ENCODE measurements around the gene SRP72.
"Not testable (repeated sequence)": the region's sequence is repeated elsewhere in the genome, so short reads cannot be mapped to it uniquely, and the experiment has no call there.

The SRP72 gene, protein sequence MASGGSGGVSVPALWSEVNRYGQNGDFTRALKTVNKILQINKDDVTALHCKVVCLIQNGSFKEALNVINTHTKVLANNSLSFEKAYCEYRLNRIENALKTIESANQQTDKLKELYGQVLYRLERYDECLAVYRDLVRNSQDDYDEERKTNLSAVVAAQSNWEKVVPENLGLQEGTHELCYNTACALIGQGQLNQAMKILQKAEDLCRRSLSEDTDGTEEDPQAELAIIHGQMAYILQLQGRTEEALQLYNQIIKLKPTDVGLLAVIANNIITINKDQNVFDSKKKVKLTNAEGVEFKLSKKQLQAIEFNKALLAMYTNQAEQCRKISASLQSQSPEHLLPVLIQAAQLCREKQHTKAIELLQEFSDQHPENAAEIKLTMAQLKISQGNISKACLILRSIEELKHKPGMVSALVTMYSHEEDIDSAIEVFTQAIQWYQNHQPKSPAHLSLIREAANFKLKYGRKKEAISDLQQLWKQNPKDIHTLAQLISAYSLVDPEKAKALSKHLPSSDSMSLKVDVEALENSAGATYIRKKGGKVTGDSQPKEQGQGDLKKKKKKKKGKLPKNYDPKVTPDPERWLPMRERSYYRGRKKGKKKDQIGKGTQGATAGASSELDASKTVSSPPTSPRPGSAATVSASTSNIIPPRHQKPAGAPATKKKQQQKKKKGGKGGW

DNA sequence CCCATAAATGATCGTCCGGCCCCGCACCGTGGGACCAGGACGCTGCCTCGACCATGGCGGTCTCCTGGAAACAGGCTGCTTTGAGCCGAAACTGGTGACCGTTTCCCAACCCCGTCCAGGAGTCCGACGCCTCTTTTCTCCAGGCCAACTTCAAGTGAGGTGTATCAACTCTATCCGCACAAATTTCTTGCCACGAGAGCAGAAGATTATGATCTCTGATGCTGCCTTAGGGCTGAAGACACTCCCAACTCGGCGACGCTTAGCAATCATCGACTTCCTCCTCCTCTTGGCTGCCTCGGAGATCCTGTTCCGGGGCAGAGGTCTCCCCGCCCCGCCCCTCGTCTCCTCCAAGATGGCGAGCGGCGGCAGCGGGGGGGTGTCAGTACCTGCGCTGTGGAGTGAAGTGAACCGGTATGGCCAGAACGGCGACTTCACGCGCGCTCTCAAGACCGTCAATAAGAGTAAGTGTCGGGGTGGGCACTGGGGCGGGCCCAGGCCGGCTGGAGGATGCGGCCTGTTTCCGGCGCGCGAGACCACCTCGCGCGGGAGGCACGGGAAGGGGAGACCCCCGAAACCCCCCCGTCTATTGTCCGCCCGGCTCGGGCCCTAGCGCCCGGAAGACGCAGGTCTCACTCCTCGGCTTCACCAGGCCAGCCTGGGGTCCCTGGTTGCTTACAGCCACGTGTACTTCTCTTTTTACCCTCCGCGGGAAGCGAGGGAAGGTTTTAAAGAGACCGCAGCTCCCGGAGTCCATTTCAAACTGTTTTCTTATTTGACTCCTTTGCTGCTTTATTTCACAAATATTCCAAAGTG lies at the start of gene SRP72:
TSS of gene SRP72 (plus strand) at position 334 of the 813 bp plus-strand sequence. CDS start at position 353, 19 bp downstream.
- peak; percentile 78 to 81 for DNase-seq (ENCODE audit: low read depth in 2 of 2)

DNA sequence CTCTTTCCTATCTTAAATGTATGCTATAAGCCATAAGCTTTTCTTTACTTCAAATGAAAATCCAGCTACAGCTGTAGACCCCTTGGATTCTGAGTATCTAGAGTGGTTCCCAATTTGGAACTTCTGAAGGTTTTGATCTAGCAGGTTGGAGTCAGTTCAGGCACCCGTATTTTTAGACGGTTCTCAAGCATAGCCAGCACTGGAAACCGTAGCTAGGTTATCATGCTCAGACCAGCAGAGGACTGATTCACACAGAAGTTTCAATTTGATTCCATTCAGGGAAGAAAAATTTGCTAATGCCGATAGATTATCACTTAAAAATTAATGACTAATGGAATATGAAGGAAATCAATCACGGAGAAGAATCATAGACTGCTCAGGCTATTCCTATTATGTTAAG lies 43.2 kb upstream of the SRP72 start:
- no peak for DNase-seq (ENCODE audit: low read depth in 2 of 2)

DNA sequence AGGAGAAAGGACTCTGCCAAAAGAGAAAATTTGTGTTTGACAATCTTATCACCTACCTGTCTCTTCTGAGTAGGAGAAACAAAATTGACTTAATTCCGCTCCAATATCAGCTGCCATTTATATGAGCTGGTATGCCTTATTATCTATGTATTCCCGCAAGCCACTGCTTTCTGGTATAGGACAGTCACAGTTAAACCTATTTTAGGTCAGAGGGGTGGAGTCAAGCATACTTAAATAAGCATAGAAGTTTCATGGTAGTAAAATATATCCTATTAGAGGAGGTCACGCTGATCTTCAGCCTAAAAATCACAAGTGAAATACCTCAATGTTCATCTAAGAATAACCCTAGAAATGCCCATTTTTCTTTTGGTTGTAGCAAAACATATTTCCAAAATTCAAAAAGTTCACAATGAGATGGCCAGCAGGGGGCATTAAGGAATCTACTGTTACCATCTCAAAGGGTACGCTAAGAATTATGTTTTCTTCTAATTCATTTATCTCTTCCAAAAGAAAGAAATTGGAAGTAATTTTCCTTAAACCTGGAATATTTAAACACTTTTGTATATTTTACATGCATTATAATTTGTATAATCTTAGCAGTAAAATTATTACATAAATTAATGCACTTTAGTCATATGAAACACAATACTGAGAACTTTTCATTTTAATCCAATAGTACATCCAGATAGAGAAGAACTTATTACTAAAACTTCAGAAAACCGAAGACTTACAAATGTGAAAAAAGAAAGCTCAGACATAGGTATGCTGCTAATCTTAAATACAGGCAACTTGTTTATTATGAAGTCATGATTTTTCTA lies 42.5 kb upstream of the SRP72 start:
- no peak for DNase-seq (ENCODE audit: low read depth in 2 of 2)

DNA sequence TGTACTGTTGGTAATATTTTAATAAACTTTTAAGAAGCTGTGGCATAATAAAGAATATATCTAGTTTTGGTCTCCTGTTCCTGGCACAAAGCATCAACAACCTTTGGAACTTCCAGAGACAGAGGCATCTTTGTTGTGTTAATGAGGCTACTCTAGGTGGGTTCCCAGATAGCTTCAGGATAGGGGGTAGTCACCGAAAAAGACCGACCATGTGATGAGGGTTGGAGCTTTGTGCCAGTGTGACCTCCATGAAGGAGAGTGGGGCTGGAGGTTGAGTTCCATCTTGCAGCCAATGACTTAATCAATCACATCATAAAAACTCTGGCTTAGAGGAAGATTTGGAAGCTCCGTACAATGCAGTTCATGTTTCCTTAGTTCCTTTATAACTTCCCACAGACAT lies 41.9 kb upstream of the SRP72 start:
- no peak for DNase-seq (ENCODE audit: low read depth in 2 of 2)

DNA sequence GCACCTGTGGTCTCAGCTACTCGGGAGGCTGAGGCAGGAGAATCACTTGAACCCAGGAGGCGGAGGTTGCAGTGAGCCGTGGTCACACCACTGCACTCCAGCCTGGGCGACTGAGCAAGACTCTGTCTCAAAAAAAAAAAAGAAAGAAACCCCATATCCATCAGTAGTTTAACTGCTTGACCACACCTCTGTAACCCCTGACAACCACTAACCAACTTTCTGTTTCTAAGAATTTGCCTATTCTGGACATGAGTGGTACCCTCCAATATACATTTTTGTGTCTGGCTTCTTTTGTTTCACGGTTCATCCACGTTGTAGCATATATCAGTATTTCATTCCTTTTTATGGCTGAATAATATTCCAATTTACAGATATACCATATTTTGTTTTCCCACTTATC lies 41.1 kb upstream of the SRP72 start:
- no peak for DNase-seq (ENCODE audit: low read depth in 2 of 2)

DNA sequence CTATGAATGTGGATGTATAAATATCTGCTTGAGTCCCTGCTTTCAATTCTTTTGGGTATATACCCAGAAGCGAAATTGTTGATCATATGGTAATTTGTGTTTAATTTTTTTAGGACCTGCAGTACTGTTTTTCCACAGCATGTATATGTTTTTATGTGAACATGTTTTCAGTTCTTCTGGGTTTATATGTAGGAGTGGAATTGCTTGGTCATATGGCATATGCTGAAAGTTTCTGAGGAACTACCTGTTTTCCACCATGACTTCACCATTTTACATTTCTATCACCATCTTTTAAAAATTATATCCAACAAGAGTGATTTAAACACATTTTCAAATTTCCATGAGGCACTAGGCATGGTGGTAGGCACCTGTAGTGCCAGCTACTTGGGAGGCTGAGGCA lies 40.2 kb upstream of the SRP72 start:
- no peak for DNase-seq (ENCODE audit: low read depth in 2 of 2)

DNA sequence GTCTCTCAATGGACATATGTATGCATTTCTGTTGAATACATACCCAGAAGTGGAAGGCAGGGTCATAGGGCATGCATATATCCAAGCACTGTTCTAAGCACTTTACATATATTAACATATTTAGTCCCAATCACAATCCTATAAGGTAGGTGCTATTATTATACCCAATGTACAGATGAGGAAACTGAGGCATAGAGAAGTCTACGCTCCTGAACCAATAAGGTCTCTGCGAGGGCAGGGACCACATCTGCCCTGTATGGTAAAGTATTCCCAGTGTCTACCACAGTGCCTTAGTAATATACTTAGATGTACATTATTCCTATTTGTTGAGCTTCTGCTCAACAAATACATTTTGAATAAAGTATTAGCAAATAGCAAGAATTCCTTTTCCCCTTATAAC lies 37.2 kb upstream of the SRP72 start:
- no peak for DNase-seq (ENCODE audit: low read depth in 2 of 2)

DNA sequence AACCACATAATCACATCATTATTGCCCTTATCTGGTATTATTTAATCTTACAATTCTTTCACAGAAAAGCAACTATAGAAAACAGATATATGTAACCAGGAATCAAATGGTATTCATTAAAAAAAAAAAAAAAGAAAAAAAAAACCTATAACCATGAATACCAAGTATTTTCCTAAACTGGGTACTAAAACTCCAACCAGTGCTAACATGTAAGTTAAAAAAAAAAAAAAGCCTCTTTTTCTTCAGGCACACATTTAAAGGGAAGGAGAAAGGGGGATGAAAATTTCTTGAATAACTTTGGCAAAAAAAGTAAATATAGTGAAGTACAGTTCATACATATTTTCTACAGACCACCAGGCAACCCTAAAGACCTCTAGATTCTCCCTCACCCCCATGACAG lies 34.1 kb upstream of the SRP72 start:
- no peak for DNase-seq (ENCODE audit: low read depth in 2 of 2)

DNA sequence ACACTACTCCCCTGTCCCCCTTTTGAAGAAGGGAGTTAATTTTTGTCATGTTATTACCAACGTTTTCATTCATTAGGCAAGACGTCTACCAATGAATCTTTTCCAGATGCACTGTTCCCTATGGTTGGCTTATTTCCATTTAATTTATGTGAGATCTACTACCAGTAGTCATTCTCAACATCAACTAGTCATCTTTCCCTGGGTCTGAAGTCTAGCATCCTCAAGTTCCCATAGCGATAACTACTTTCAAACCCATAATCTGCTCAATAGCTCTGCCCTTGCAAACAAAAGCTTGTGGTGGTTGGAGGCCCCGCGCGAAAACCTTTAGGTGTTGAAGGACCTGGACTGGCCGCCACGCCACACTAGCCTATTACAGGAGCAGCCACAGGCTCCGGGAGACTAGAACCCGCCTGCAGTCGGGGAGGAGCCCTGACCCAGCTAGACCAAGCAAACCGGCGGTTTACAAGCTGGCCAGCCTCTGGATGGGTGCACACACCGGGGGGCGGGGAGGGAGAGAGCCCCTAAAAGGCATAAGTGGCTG lies 32.7 kb upstream of the SRP72 start:
- no peak for DNase-seq (ENCODE audit: low read depth in 2 of 2)

DNA sequence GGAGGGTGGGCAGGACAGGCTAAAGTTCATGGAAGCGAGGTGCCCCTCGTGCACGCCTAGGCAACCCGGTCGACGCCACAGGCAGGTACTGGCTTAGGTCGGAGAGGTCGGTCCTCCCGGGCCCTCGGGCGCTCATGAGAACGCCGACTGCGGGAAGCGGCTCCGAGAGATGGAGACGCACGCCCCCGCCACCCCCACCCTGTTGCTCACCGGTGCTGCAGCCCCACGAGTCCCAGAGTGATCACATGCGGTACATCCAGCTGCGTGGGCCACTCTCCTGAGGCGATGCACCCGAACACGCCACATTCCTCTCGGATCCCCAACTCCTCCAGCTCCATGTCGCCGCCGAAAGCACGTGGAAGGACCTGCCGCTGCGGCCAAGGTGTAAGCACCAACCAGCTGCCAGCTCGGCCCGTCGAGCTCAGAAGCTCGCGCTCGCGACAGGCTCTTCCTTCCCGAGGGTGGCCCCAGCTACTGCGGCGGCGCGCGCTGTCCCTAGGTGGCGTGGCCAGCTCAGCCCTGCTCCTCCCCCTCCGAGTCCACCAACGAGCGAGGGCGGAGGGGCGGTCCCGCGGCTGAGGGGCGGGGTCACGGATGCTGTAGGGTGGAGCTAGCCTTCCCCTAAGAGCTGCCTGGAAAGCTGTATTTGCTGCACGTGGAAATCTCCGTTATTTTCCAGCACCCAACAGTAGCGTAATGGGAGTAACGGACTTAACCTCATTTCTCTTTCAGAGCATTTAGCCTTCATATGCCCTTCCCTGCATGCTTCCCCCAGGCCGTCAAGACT lies 32.1 kb upstream of the SRP72 start, which contains the start of gene PPAT:
TSS of gene PPAT (minus strand) at position 476 of the 787 bp plus-strand sequence. CDS start at position 338, 138 bp downstream.
- DNase-seq (ENCODE audit: low read depth in 2 of 2), result peak; percentile 97

DNA sequence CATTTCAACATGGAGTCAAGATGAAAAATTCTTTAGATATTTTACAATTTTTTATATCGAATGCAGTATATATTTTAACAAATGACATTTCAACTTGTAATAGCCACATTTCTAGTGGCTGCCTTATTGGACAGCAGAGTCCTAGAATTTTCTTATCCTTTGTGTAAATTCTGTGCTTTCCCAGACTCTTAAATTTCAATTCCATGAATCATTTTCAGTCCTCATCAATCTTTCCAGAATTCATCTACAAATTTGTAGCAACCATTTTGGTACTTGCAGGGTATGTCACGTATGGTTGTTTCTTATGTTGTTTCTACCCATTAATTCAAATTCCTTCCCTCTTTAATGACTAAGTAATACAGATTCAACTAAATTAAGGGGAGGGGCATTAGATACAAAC lies 28.7 kb upstream of the SRP72 start:
- DNase-seq (ENCODE audit: low read depth in 2 of 2), result no peak

DNA sequence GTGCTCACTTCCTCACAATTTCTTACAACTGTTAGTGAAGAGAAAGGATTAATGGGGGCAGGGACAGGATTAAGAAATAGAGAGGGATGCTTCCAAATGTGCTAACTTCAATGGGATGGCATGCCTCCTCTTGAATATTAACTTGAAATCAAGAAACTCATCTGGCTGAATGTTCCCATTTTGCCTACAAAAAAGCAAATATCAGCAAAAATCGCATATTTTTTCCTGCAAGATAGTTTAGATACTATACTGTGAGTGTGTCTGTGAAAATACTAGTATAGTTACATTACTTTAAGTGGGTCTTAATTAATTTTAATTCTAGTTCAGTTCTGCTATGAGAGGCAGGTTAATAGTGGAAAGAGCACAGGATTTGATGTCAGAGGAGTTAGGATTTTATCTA lies 26.4 kb upstream of the SRP72 start:
- no peak for DNase-seq (ENCODE audit: low read depth in 2 of 2)

DNA sequence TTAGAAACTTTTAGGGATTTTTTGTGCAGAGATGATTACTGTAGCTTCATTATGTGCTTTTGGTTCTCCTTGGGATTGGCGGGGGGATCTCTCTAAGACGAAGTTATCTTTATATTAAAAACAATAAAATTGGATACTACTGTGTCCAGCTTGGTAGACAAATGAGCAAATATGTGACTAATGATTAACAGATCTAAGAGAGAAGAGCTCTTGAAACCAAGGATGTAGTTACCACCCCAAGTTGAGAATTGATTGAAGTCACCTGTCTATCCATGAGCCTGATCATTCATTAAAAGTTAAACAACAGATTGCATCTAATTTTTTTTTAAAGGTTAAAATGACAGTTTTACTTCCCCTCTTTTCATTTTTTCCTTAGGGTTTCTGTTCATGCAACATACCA lies 22.7 kb upstream of the SRP72 start:
- DNase-seq (ENCODE audit: low read depth in 2 of 2), result no peak

DNA sequence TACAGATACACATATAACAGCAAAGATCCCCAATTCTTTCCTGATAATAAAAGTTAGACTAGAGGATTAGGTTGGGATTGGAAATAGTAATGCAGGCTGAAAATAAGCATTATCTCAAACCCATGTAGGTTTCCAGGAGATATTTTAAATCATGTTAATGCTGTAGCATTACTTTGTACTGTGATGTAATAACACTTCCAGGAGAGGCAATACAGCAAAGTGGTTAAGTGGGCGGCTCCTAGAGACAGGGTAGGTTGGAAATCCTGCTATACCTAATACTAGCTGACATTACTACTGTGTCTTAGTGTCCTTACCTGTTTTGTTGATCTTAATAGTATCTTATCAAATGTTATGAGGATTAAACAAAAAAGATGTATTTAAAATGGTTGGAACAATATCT lies 21.7 kb upstream of the SRP72 start:
- no peak for DNase-seq (ENCODE audit: low read depth in 2 of 2)

DNA sequence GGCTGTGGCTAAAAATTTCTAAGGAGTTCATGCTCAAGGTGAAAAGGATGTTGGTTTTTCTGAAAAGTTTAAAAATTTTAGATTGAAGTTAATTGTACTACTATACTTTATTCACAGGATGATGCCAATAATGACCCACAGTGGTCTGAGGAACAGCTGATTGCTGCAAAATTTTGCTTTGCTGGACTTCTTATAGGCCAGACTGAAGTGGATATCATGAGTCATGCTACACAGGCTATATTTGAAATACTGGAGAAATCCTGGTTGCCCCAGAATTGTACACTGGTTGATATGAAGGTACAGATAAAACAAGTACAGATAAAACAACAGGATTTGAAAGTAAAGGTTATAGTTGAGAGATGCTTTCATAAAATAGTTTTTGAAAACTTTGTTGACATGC lies 19.1 kb upstream of the SRP72 start:
- DNase-seq (ENCODE audit: low read depth in 2 of 2), result no peak

DNA sequence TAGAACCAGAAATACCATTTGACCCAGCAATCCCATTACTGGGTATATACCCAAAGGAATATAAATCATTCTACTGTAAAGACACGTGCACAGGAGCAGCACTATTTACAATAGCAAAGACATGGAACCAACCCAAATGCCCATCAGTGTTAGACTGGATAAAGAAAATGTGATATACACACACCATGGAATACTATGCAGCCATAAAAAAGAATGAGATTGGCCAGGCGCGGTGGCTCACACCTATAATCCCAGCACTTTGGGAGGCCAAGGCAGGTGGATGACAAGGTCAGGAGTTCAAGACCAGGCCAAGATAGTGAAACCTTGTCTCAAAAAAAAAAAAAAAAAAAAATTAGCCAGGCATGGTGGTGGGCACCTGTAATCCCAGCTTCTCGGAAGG lies 17.9 kb upstream of the SRP72 start:
- DNase-seq (ENCODE audit: low read depth in 2 of 2), result not testable (repeated sequence)

DNA sequence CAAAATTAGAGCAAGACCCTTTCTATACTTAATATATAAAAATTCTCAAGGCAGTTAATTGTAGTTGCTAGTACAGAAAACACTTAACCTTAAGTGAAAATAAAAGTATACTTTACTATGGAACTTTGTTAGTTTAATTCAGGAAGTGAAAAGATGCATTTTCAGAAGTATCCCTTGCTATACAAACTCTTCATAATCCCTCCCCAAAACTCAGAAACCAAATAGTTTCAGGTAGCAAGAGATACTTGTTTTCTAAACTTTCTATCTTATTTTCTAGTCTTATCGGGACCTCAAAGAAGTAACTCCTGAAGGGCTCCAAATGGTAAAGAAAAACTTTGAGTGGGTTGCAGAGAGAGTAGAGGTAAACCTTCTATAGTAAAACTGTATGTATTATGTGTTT lies 17.1 kb upstream of the SRP72 start:
- no peak for DNase-seq (ENCODE audit: low read depth in 2 of 2)

DNA sequence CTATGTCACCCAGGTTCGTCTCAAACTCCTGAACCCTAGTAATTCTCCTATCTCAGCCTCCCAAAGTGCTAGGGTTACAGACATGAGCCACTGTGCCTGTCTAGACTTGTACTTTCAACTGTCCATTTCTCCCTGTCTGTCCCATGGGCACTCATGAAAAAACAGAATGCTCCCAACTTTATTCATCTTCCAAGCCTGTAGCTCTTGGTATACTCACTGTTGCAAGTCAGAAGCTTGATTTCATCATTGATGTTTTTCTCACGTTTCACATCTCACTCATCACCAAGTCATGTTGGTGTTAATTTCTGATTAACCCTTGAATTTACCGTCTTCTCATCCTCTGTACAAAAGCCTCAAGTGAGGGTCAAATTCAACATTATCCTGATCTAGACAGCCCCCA lies 7.3 kb upstream of the SRP72 start:
- DNase-seq (ENCODE audit: low read depth in 2 of 2), result no peak

DNA sequence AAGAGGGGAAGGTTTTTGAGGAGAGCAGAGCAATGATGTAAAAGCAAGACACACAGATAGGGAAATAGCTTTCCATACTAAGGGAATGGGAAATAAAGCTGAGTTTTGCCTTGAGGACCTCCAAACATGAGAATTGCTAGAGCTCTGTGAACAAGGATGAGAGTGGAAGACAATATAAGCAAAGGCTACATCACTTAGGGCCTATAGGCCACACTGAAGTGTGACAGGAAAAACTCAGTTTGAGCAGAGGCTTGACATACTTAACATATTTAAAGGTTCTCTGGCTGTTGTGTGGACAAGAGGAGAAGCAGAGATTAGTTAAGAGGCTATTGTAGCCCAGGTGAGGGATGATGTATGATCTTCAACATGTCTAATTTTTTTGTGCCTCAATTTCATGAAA lies 5.3 kb upstream of the SRP72 start:
- DNase-seq (ENCODE audit: low read depth in 2 of 2), result no peak

DNA sequence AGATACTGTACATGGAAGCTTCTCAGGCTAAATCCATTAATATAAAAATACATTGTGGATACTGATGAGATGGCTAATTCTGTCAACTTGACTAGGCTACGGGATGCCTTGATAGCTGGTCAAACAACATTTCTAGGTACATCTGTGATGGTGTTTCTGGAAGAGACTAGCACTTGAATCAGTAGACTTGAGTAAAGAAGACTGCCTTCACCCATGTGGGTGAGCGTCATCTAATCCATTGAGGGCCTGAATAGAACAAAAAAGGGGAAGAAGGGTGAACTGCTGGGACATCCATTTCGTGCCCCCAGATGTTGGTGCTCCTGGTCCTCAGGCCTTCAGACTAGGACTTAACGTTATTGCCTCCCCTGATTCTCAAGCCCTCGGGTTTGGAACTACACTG lies 3.7 kb upstream of the SRP72 start:
- DNase-seq (ENCODE audit: low read depth in 2 of 2), result no peak

DNA sequence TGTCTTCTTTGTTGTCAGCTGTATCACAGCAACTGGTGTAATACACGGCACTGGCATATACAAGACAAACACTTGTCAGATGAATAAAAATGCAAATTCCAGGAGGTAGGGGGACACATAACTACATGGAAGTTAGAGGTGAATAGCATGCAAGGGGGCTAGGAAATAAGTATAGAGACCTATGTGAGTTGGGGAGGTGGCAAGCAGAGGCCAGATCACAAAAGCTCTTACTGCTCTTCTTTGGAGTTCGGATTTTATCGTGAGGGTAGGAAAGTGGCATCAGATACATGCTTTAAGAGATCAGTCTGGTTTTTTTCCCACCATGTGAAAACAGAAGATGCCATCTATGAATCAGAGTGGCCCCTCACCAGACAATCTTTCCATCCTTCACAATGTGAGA lies 2.8 kb upstream of the SRP72 start:
- no peak for DNase-seq (ENCODE audit: low read depth in 2 of 2)

All from activated CD8-positive, alpha-beta memory T cell treated with anti-CD3 and anti-CD28 coated beads for 4 hours (primary cell).